ENCODE measurements around the gene APBA1. TPM values are rescaled to one million over a fixed set of nuclear protein-coding genes. Genes with fewer than 3 reads are reported as not detected.
A peak's percentile ranks its signal among the peaks of the same experiment; 100 is the strongest.
"Not testable (repeated sequence)": the region's sequence is repeated elsewhere in the genome, so short reads cannot be mapped to it uniquely, and the experiment has no call there.

The APBA1 gene
- total RNA-seq, 1 experiment from 2014 or later: 0.52 TPM

DNA sequence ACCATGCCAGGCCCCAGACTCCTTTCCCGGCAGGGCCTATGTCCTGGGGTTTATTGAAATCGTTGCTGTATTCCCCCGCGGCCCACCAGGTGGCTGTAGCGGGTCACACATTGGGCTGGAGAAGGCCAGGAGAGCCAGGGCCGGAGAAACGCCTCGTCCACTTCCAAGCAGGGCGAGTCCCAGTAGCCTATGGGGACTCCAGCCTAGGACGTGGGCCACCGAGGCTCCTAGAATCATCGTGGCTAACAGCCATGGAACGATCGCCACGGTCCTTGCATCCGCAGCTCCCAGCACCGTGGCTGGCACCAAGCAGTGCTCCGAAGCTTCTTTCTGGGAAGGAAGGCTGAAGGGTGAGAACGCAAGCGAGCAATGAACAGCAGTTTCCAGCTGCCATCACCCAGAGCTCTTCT is 259.4 kb downstream of the APBA1 start:
- no peak overlapping the region for H3K4me3 ChIP-seq (ENCODE audit: insufficient read depth, low read depth, low read length)
- H3K27me3 ChIP-seq (ENCODE audit: control insufficient read depth, insufficient read depth, low read length): no peaks in the 10 kb centered on the region
- no peaks in the 10 kb centered on the region for H3K36me3 ChIP-seq (replicated peaks; ENCODE audit: control insufficient read depth, insufficient read depth, low read length)
- DNase-seq: peak; percentile 92

DNA sequence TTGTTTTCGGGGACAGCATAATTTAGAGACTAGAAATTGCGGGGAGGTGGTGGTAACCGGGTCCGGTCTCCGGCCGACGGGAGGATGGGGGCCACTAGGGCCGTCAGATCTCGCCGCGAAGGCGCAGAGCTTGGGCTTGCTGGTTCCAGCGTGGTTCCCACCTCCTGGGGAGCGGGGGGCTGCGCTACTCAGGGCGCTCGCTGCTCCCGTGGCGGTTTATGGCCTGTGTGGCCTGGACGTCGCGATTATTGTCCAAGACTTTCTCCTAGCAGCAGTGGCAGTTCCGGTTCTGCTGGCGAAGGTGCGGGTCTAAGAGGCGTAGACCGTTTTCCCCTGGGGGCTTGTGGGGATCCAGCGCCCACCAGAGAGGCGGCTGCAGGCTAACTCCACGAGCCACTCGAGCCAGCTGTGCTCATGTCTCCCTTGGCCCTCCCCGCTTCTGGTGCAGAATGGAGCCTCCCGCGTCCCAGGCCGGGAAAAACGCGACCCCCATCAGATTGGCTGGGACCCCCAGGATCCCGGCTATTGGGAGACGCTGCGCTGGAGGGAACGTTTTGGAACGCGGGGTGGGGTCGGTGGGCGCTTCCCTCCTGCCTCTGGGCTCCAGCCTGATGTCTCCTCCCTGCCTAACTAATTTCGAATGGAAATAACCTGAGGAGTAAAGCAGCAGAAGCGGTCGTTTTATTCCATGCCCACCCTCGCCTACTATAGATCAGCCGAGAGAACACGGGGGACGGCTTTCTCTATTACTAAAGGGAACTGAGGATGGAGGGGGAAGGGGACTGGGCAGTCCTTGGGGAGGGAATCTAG is 260.0 kb downstream of the APBA1 start:
- peak; percentile 64 for DNase-seq

DNA sequence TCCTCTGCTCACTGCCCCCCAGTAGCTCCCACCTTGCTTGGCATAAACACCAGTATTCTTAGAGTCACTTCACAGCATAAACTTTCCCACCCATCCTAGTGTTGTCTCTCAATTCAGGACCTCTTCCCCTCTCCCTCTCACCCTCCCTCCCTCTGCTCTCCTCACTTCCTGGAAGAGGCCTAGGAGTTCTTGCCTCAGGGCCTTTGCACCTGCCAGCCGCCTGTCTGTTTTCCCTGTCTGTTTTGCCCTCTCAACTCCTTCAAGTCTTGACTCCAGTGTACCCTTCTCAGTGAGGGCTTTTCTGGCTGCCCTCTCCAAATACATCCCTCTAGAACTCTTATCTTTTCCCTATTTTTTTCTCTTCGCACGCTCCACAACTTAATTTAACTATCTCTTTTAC is 260.9 kb downstream of the APBA1 start:
- H3K27me3 ChIP-seq (ENCODE audit: control insufficient read depth, insufficient read depth, low read length): no peaks in the 10 kb centered on the region
- DNase-seq: no peak
- H3K36me3 ChIP-seq (replicated peaks; ENCODE audit: control insufficient read depth, insufficient read depth, low read length): no peaks in the 10 kb centered on the region
- H3K4me3 ChIP-seq (ENCODE audit: insufficient read depth, low read depth, low read length): no peak overlapping the region

More for the DNA sequence above, 260.0 kb downstream of the APBA1 start:
- no peaks in the 10 kb centered on the region for H3K36me3 ChIP-seq (replicated peaks; ENCODE audit: control insufficient read depth, insufficient read depth, low read length)
- H3K27me3 ChIP-seq (ENCODE audit: control insufficient read depth, insufficient read depth, low read length): no peaks in the 10 kb centered on the region
- no peak overlapping the region for H3K4me3 ChIP-seq (ENCODE audit: insufficient read depth, low read depth, low read length)

DNA sequence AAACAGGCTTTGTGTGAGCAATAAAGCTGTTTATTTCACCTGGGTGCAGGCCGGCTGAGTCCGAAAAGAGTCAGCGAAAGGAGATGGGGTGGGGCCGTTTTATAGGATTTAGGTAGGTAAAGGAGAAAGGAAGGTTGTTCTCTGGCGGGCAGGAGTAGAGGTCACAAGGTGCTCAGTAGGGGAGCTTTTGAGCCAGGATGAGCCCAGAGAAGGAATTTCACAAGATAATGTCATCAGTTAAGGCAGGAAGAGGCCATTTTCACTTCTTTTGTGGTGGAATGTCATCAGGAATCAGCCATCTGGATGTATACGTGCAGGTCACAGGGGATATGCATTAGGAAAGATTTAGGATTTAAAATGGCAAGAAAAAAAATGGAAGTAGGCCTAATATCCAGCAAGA is 262.2 kb downstream of the APBA1 start:
- DNase-seq; H3K36me3 ChIP-seq (replicated peaks; ENCODE audit: control insufficient read depth, insufficient read depth, low read length); H3K4me3 ChIP-seq (ENCODE audit: insufficient read depth, low read depth, low read length); H3K27me3 ChIP-seq (ENCODE audit: control insufficient read depth, insufficient read depth, low read length): not testable (repeated sequence)

DNA sequence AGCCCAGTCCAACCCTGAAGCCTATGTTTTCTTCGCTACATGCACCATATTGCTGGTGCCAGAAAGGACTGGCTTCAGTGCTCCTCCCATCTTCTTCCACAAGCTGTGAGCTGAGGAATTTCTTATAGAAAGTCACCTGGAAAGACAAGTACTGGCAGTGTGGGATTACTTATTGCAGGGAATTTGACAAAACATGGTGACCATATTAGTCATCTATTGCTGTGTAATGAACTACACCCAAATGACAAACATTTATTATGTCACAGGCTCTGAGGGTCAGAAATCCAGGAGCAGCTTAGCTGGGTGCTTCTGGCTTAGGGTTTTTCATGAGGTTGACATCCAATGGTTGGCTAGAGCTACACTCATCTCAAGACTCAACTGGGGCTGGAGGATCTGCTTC is 271.7 kb downstream of the APBA1 start:
- Histone ChIP-seq H3K36me3 (replicated peaks; ENCODE audit: control insufficient read depth, insufficient read depth, low read length) (no peaks in the 10 kb centered on the region), H3K4me3 (ENCODE audit: insufficient read depth, low read depth, low read length) (no peak overlapping the region), H3K27me3 (ENCODE audit: control insufficient read depth, insufficient read depth, low read length) (no peaks in the 10 kb centered on the region)
- DNase-seq: no peak

DNA sequence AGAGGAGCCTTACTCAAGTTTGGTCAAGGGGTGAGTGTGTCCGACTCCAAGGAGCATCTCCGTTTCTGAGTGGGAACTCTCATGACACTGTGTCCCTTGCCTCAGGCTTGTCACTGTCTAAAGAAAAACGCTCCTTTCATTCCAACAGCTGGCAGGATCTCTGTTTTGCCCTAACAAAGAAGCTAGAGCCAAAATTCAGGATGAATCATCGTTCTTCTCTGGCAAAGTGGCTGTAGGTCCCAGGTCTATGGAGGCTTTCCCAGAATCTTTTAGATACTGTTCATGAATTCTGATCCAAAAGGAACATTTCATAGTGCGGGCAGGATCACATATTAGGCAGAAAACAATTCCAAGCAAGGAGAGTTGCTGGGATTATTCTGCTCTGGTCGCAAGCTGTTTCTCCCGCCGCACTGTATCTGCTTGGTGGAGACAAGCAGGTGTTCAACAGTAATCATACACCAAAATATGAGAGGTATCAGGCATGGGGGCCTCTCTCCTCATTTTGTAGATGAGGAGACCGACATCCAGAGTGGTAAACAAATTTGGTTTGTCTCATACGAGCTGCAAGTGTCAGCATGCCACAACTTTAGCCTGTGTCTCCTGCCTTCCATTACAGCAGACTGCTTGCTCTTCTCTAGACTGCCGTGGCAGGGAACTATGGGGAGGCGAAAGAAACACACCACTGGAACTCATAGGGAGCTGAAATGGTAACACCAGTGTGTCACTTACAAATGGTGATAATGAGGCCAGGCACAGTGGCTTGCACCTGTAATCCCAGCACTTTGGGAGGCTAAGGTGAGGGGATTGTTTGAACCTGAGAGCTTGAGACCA is 274.6 kb downstream of the APBA1 start:
- no peaks in the 10 kb centered on the region for H3K27me3 ChIP-seq (ENCODE audit: control insufficient read depth, insufficient read depth, low read length)
- DNase-seq: no peak
- no peak overlapping the region for H3K4me3 ChIP-seq (ENCODE audit: insufficient read depth, low read depth, low read length)
- H3K36me3 ChIP-seq (replicated peaks; ENCODE audit: control insufficient read depth, insufficient read depth, low read length): no peaks in the 10 kb centered on the region

DNA sequence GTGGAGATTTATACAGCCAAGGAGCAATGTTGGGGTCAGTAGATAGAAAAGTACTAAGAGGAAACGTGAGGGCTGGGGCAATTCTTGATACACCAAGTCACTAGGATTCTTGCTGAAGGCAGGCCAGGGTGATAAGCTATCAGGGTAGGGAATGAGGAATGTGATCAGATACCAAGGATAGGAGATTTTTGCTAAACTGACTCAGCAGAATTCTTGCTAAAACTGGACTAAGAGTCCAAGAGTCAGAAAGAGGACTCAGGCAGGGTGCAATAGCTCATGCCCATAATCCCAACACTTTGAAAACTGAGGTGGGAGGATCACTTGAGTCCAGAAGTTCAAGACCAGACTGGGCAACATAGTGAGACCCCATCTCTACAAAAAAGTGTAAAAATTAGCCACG is 275.4 kb downstream of the APBA1 start:
- H3K27me3 ChIP-seq (ENCODE audit: control insufficient read depth, insufficient read depth, low read length): no peaks in the 10 kb centered on the region
- DNase-seq: no peak

DNA sequence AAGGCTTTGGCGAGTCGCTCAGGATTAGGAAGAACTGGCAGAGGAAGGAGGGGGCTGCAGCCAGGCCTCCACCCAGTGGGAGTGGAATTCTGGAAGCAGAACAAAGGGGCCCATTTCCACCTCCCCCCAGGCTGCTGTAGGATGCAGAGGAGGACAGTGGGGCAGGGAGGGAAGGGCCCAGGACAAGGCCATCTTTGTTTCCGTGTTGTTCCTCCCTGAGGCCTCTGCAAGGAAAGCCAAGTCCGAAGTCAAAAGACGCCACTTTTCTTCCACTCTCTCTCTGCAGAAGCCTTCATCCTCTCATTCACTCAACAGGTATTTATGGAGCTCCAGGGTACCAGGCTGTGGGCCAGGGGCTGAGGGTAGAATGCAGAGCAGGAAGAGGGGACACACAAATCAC is 276.5 kb downstream of the APBA1 start:
- no peaks in the 10 kb centered on the region for H3K27me3 ChIP-seq (ENCODE audit: control insufficient read depth, insufficient read depth, low read length)
- DNase-seq: no peak

More for the DNA sequence above, 275.4 kb downstream of the APBA1 start:
- Histone ChIP-seq H3K36me3 (replicated peaks; ENCODE audit: control insufficient read depth, insufficient read depth, low read length) (peaks cover under 1% of the 10 kb centered on the region), H3K4me3 (ENCODE audit: insufficient read depth, low read depth, low read length) (no peak overlapping the region)

DNA sequence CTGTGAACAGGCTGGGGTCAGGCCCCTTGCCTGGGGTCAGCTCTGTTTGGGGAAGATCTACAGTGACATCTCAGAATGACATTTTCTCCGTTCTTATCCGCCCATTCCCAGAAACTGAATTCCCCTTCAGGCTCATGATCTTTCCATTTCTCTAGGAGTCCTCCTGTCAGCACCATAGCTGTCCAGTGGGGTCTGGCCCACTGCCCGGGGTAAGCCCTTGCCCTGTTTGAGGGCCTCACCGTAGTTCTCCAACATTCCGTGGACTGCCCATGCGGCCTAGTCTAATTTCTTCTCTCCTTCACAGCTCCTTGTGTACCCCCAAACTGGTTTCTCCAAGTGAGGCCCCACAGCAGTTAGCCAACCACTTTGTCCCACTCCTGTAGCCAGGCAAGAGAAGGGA is 278.7 kb downstream of the APBA1 start:
- peaks cover 3% of the 10 kb centered on the region for H3K36me3 ChIP-seq (replicated peaks; ENCODE audit: control insufficient read depth, insufficient read depth, low read length)
- no peak overlapping the region for H3K4me3 ChIP-seq (ENCODE audit: insufficient read depth, low read depth, low read length)
- DNase-seq: no peak
- H3K27me3 ChIP-seq (ENCODE audit: control insufficient read depth, insufficient read depth, low read length): no peaks in the 10 kb centered on the region

More for the DNA sequence above, 276.5 kb downstream of the APBA1 start:
- Histone ChIP-seq H3K36me3 (replicated peaks; ENCODE audit: control insufficient read depth, insufficient read depth, low read length) (peaks cover 1% of the 10 kb centered on the region), H3K4me3 (ENCODE audit: insufficient read depth, low read depth, low read length) (no peak overlapping the region)

DNA sequence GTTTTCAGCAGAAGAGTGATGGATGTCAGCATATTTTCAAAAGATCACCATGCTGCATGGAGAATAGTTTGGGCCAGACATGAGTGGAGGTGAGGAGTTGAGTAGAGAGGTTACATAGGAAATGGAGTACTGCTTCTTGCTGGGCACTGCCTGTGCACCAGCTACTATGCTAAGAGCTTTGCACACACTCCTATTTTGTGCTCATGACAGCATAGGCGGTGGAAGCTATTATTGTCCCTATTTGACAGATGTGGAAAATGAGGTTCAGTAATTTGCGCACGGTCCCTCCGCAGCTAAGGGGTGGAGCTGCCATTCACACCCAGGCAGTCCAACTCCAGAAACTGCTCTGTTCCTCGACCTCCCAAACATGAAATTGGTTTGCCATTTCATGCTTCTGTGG is 279.3 kb downstream of the APBA1 start:
- H3K4me3 ChIP-seq (ENCODE audit: insufficient read depth, low read depth, low read length): no peak overlapping the region
- no peaks in the 10 kb centered on the region for H3K27me3 ChIP-seq (ENCODE audit: control insufficient read depth, insufficient read depth, low read length)
- peaks cover 4% of the 10 kb centered on the region for H3K36me3 ChIP-seq (replicated peaks; ENCODE audit: control insufficient read depth, insufficient read depth, low read length)
- no peak for DNase-seq

DNA sequence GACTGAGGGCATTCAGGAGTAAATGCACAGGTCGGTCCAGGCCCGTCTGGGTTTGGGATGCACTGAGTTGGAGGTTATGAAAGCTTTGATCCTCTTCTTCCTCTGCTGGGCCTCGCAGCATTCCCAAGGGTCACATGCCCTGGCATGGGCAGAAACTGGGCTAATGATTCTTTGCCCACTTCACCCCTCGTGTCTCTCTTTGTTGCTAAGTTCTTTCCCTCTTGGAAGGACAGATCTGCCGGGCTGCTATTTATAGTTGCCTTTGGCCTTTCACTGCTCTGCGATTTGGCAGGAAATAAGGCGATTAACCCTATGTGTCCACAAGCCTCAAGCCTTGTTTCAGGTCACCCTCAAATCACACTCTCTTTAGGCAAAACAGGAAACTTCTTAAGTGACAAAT is 280.2 kb downstream of the APBA1 start:
- Histone ChIP-seq H3K36me3 (replicated peaks; ENCODE audit: control insufficient read depth, insufficient read depth, low read length) (peaks cover 6% of the 10 kb centered on the region), H3K4me3 (ENCODE audit: insufficient read depth, low read depth, low read length) (no peak overlapping the region), H3K27me3 (ENCODE audit: control insufficient read depth, insufficient read depth, low read length) (no peaks in the 10 kb centered on the region)
- no peak for DNase-seq

DNA sequence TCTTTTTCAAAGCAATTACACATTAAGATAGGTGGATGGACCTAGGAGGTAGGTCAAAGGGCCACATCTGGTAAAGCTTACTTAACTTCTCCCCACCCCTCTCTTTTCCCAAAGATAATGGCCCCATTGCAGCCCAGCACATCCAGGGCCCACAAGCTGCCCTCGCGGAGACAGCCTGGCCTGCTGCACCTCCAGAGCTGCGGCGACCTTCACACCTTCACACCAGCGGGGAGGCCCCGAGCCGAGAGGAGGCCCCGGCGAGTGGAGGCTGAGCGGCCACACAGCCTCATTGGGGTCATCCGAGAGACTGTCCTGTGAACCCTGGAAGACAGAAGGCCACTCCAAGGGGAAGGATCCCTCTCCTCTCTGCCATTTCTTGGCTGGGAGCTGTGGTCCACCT is 280.7 kb downstream of the APBA1 start:
- H3K4me3 ChIP-seq (ENCODE audit: insufficient read depth, low read depth, low read length): no peak overlapping the region
- DNase-seq: no peak

DNA sequence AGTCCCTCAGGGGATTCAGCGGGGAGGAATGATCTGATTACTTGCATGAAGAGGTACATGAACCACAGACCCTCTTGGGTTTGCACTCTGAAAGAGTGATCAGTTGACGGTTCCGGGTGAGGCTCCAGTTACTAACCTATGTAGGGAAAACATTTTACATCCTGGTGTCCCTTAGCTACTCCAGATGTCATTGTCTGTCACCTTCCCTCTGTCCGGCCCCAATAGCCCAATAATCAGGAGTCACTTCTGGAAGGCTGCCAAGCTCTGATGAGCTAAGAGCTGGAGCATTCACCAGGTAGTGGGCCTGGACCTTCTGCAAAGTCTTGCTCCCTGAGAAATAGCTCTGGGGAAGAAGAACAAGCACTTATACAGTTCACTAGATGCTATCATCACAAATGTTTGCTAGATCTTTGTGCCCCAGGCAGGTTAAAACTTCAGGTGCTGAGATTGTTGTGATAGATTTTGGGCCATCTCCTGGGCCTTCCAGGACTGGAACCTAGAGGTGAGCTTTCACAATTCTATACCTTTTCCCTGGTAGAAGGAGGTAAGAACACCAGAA is 282.7 kb downstream of the APBA1 start:
- H3K4me3 ChIP-seq (ENCODE audit: insufficient read depth, low read depth, low read length): no peak overlapping the region
- no peaks in the 10 kb centered on the region for H3K27me3 ChIP-seq (ENCODE audit: control insufficient read depth, insufficient read depth, low read length)
- no peak for DNase-seq
- peaks cover 6% of the 10 kb centered on the region for H3K36me3 ChIP-seq (replicated peaks; ENCODE audit: control insufficient read depth, insufficient read depth, low read length)

More for the DNA sequence above, 280.7 kb downstream of the APBA1 start:
- Histone ChIP-seq H3K27me3 (ENCODE audit: control insufficient read depth, insufficient read depth, low read length) (no peaks in the 10 kb centered on the region), H3K36me3 (replicated peaks; ENCODE audit: control insufficient read depth, insufficient read depth, low read length) (peaks cover 6% of the 10 kb centered on the region)

DNA sequence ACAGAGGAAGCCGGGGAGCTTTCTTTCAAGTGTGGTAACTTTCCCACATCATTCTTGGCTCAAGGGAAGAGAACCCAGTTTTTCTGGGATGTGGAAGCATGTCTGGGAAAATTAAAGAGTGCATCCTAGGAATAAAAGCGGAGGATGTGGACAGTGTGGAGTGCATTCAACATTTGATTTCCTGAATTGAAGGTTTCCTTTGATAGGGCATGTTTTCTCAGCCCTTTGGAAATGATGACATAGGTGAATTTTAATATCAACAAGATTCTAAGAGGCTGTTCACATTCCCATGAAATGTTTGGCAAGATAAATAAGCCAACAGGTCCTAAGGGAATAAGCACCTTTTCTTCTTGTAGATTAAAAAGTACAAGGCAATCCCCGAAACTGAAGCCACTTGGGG is 283.6 kb downstream of the APBA1 start:
- Histone ChIP-seq H3K4me3 (ENCODE audit: insufficient read depth, low read depth, low read length) (no peak overlapping the region), H3K36me3 (replicated peaks; ENCODE audit: control insufficient read depth, insufficient read depth, low read length) (peaks cover 6% of the 10 kb centered on the region), H3K27me3 (ENCODE audit: control insufficient read depth, insufficient read depth, low read length) (no peaks in the 10 kb centered on the region)
- no peak for DNase-seq

DNA sequence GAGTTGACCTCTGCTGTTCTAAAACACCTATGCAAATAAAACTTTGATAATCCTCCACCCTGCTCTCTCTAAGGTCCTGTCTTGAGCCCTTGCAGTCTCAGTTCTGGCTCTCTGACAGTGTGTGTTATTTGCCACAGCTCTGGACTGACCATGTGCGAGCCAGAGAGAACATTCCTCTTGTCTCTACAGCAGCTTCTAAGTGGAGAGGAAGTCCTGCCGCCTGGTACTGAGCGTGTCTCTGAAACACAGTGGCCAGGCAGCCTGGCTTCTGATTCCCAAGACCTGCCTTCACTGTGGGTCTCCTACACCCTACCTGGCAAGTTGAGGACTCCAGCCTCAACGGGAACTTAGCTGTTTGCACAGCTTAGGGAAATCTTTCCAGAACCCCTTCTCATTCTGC is 285.5 kb downstream of the APBA1 start:
- DNase-seq: no peak
- Histone ChIP-seq H3K36me3 (replicated peaks; ENCODE audit: control insufficient read depth, insufficient read depth, low read length) (peaks cover 4% of the 10 kb centered on the region; the same call in 1 of the 2 replicates), H3K27me3 (ENCODE audit: control insufficient read depth, insufficient read depth, low read length) (no peaks in the 10 kb centered on the region), H3K4me3 (ENCODE audit: insufficient read depth, low read depth, low read length) (no peak overlapping the region)

All from H7 (cell line).